ENCODE data around the gene TXN2.

The TXN2 gene

GRCh38 chr22:36439481-36440271 is 41.8 kb downstream of the TXN2 start:
- Mint-ChIP-seq H3K27ac (no peak overlapping the region), H3K9me3 (peaks cover 3% of the 10 kb centered on the region), H3K4me3 (no peak overlapping the region), H3K4me1 (peaks cover 52% of the 10 kb centered on the region), H3K27me3 (ENCODE audit: low read depth, poor library complexity) (peaks cover 4% of the 10 kb centered on the region), H3K36me3 (ENCODE audit: low read depth) (no peaks in the 10 kb centered on the region)
- TF ChIP-seq, protein P1, sequence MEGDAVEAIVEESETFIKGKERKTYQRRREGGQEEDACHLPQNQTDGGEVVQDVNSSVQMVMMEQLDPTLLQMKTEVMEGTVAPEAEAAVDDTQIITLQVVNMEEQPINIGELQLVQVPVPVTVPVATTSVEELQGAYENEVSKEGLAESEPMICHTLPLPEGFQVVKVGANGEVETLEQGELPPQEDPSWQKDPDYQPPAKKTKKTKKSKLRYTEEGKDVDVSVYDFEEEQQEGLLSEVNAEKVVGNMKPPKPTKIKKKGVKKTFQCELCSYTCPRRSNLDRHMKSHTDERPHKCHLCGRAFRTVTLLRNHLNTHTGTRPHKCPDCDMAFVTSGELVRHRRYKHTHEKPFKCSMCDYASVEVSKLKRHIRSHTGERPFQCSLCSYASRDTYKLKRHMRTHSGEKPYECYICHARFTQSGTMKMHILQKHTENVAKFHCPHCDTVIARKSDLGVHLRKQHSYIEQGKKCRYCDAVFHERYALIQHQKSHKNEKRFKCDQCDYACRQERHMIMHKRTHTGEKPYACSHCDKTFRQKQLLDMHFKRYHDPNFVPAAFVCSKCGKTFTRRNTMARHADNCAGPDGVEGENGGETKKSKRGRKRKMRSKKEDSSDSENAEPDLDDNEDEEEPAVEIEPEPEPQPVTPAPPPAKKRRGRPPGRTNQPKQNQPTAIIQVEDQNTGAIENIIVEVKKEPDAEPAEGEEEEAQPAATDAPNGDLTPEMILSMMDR (IDR thresholded peaks at IDR 0.05), result no peak
- no peak for DNase-seq

GRCh38 chr22:36435516-36436415 is 45.7 kb downstream of the TXN2 start:
- Mint-ChIP-seq H3K4me3 (no peak overlapping the region), H3K36me3 (ENCODE audit: low read depth) (no peaks in the 10 kb centered on the region), H3K27ac (peak overlapping the region; percentile 88), H3K27me3 (ENCODE audit: low read depth, poor library complexity) (peaks cover 7% of the 10 kb centered on the region), H3K9me3 (no peaks in the 10 kb centered on the region), H3K4me1 (peaks cover 63% of the 10 kb centered on the region)
- no peak for DNase-seq
- TF ChIP-seq, protein P1 (IDR thresholded peaks at IDR 0.05), result no peak

DNA sequence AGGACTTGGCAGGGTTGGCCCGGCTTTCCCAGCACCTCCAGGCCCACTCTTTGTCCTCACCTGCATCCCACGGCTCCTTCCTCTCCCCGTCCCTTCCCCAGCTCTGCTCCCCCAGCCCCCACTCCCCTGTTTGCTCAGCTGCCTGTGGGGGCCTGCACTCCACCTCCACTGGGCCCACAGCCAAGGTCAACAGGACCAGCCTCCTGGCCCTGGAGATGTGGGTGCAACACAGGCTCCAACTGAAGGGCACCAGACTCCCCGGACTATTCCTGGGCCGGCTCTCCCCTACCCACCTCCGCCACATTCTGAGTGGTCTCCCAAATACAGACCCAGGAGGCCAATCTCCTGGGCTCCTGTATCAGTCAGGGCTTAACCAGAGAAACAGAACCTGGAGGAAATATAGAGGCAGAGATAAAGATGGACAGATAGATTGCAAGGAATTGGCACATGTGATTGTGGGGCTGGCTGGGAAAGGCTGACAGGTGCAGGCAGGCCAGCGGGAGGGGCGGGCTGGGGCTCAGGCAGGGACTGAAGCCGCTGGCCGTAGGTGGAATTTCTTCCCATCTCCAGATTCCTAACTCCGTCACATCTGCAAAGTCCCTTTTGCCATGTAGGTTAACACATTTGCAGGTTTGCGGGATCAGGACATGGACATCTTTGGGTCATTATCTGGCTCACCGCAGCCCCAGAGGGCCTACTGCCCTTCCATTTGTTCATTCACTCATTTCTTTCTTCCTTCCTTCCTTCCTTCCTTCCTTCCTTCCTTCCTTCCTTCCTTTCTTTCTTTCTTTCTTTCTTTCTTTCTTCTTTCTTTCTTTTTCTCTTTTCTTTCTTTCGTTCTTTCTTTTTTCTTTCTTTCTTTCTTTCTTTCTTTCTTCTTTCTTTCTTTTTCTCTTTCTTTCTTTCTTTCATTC is 47.9 kb downstream of the TXN2 start:
- TF ChIP-seq, protein P1 (IDR thresholded peaks at IDR 0.05), result no peak
- Mint-ChIP-seq H3K9me3 (no peaks in the 10 kb centered on the region), H3K36me3 (ENCODE audit: low read depth) (no peaks in the 10 kb centered on the region), H3K27me3 (ENCODE audit: low read depth, poor library complexity) (peaks cover 7% of the 10 kb centered on the region), H3K4me3 (no peak overlapping the region), H3K4me1 (peaks cover 49% of the 10 kb centered on the region), H3K27ac (peak overlapping the region; percentile 96)
- no peak for DNase-seq

- no peak overlapping the region for H3K4me3 Mint-ChIP-seq
- peaks cover 7% of the 10 kb centered on the region for H3K27me3 Mint-ChIP-seq (ENCODE audit: low read depth, poor library complexity)
- H3K9me3 Mint-ChIP-seq, result no peaks in the 10 kb centered on the region
- no peak for DNase-seq
- peaks cover 49% of the 10 kb centered on the region for H3K4me1 Mint-ChIP-seq
- TF ChIP-seq, protein P1 (IDR thresholded peaks at IDR 0.05), result no peak
- H3K36me3 Mint-ChIP-seq (ENCODE audit: low read depth), result no peaks in the 10 kb centered on the region
- peak overlapping the region; percentile 96 for H3K27ac Mint-ChIP-seq
These were observed 48.7 kb downstream of the TXN2 start for GRCh38 chr22:36432592-36433317.

DNA sequence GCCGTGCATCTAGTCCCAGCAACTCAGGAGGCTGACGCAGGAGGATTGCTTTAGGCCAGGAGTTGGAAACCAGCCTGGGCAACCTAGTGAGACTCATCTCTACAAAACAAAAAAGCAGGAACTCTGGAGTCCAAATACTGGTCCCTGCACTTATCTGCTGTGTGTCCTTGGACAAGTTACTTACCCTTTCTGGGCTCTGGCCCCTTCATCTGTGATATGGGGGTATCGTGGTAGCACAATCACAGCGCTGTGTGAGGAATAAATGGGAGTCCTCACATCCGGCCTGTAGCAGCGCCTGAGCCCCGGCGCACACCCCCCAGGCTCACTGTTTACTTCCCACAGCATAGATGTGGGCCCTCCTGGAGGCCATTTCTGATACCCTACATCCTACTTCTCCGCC is 49.5 kb downstream of the TXN2 start:
- H3K4me3 Mint-ChIP-seq, result no peak overlapping the region
- H3K27me3 Mint-ChIP-seq (ENCODE audit: low read depth, poor library complexity), result peaks cover 8% of the 10 kb centered on the region
- H3K27ac Mint-ChIP-seq, result no peak overlapping the region

More for the DNA sequence above, 49.5 kb downstream of the TXN2 start:
- DNase-seq, result no peak
- peaks cover 57% of the 10 kb centered on the region for H3K4me1 Mint-ChIP-seq
- H3K9me3 Mint-ChIP-seq, result no peaks in the 10 kb centered on the region
- TF ChIP-seq, protein P1 (IDR thresholded peaks at IDR 0.05), result no peak
- no peaks in the 10 kb centered on the region for H3K36me3 Mint-ChIP-seq (ENCODE audit: low read depth)

All from nephron progenitor cell (in vitro differentiated cells).